Stimulated activated CD4-positive, alpha-beta T cell treated with anti-CD3 and anti-CD28 coated beads, Interleukin-12 subunit alpha, Interleukin-12 subunit beta, amount 100 ng/mL, for 48 hours (primary cell): ENCODE data around the gene IQSEC1.

Experiments used
- DNase-seq, 3 donors: peaks; one replicate each; pipeline ENCODE4 v3.0.0-alpha.2; 2020; ENCODE audit warnings: low read depth in 2 of 3, low spot score in 1 of 3

IQSEC1 gene

GRCh38 chr3:12957824-12958792 is 115.1 kb downstream of the IQSEC1 start:
- no peak for DNase-seq

GRCh38 chr3:12957339-12957738 is 115.9 kb downstream of the IQSEC1 start:
- DNase-seq = no peak

- no peak for DNase-seq
Measured at GRCh38 chr3:12956316-12956660, 116.9 kb downstream of the IQSEC1 start.

- no peak for DNase-seq
Measured at GRCh38 chr3:12955651-12956315, 117.4 kb downstream of the IQSEC1 start.

GRCh38 chr3:12954891-12955650 is 118.2 kb downstream of the IQSEC1 start:
- DNase-seq = peak in 1 of 3 donors; percentile 24

GRCh38 chr3:12954180-12954579 is 119.0 kb downstream of the IQSEC1 start:
- no peak for DNase-seq

- DNase-seq = no peak
Measured at GRCh38 chr3:12953201-12953995, 119.8 kb downstream of the IQSEC1 start.

- DNase-seq = no peak
Measured at GRCh38 chr3:12952343-12953200, 120.7 kb downstream of the IQSEC1 start.

GRCh38 chr3:12948891-12949711 is 124.1 kb downstream of the IQSEC1 start:
- DNase-seq = peak; percentile 18 to 54 (median 28)

GRCh38 chr3:12948371-12948770 is 124.9 kb downstream of the IQSEC1 start:
- DNase-seq = no peak

GRCh38 chr3:12947504-12948369 is 125.5 kb downstream of the IQSEC1 start:
- DNase-seq = no peak

GRCh38 chr3:12946649-12947316 is 126.4 kb downstream of the IQSEC1 start:
- DNase-seq = no peak

- DNase-seq = no peak
Measured at GRCh38 chr3:12946251-12946648, 127.0 kb downstream of the IQSEC1 start.

GRCh38 chr3:12944849-12945248 is 128.4 kb downstream of the IQSEC1 start:
- no peak for DNase-seq

- DNase-seq = no peak
Measured at GRCh38 chr3:12944413-12944812, 128.8 kb downstream of the IQSEC1 start.

- no peak for DNase-seq
Measured at GRCh38 chr3:12943124-12944021, 129.9 kb downstream of the IQSEC1 start.
